HTR-8/SVneo (cell line): ENCODE measurements around the gene TPRX2.
"Not testable (repeated sequence)": the region's sequence is repeated elsewhere in the genome, so short reads cannot be mapped to it uniquely, and the experiment has no call there.

ENCODE experiments used
- DNase-seq: peaks from one replicate; pipeline ENCODE4 v3.0.0; 2011; ENCODE audit warnings: low spot score, mixed read lengths; ENCODE audit not compliant: insufficient read length
- FAIRE-seq: peaks from 2 replicates; lab custom pipeline; 2011; peaks lifted over from hg19 to GRCh38; lab: Jason Lieb, UNC

Gene TPRX2

GRCh38 chr19:47910191-47910590, 51.2 kb downstream of the TPRX2 start:
- FAIRE-seq, DNase-seq: not testable (repeated sequence)
